ENCODE measurements around the gene ARHGEF9. TPM values are rescaled to one million over a fixed set of nuclear protein-coding genes. Genes with fewer than 3 reads are reported as not detected.

The ARHGEF9 gene
- total RNA-seq, 6 donors from 2014 or later: 11.7 to 43.0 (median 17.9) TPM

DNA sequence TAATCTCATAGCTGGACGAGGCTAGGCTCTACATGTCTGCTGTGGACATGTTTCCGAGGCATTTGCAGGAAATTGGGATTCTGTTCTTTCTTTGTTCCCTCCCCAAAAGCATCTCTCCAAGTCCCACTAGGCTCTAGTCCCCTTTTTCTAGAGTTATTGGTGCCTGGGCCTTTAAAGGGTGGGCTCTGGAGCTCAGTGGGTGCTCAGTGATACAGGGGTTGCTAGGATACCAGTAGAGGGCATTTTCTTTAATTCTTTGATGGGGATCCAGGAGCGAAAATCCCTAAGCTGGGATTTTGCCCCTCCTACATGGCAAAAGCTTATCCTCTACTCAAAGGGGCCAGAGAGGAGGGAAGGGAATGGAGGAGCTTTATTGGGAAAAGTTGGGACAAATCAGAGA, 34.2 kb downstream of the ARHGEF9 start:
- no peak for ATAC-seq (ENCODE audit: low FRiP score in 2 of 2)
- DNase-seq: no peak
- H3K4me1 ChIP-seq: peaks cover 0 to 6% (median 4%) of the 10 kb centered on the region in 4 donors
- no peaks in the 10 kb centered on the region for H3K9me3 ChIP-seq
- TF ChIP-seq POLR2A (IDR thresholded peaks at IDR 0.05) (no peak), POLR2AphosphoS5 (IDR thresholded peaks at IDR 0.05) (no peak), EP300 (IDR thresholded peaks at IDR 0.05) (no peak)
- TF ChIP-seq, protein P1, sequence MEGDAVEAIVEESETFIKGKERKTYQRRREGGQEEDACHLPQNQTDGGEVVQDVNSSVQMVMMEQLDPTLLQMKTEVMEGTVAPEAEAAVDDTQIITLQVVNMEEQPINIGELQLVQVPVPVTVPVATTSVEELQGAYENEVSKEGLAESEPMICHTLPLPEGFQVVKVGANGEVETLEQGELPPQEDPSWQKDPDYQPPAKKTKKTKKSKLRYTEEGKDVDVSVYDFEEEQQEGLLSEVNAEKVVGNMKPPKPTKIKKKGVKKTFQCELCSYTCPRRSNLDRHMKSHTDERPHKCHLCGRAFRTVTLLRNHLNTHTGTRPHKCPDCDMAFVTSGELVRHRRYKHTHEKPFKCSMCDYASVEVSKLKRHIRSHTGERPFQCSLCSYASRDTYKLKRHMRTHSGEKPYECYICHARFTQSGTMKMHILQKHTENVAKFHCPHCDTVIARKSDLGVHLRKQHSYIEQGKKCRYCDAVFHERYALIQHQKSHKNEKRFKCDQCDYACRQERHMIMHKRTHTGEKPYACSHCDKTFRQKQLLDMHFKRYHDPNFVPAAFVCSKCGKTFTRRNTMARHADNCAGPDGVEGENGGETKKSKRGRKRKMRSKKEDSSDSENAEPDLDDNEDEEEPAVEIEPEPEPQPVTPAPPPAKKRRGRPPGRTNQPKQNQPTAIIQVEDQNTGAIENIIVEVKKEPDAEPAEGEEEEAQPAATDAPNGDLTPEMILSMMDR (IDR thresholded peaks at IDR 0.05): no peak
- 59 to 79% methylated on average over 3 of the region's 3 CpGs for WGBS, 2 donors
- no peaks in the 10 kb centered on the region for H3K27me3 ChIP-seq
- H3K27ac ChIP-seq: no peak overlapping the region
- H3K36me3 ChIP-seq: no peaks in the 10 kb centered on the region
- no peak overlapping the region for H3K4me3 ChIP-seq

DNA sequence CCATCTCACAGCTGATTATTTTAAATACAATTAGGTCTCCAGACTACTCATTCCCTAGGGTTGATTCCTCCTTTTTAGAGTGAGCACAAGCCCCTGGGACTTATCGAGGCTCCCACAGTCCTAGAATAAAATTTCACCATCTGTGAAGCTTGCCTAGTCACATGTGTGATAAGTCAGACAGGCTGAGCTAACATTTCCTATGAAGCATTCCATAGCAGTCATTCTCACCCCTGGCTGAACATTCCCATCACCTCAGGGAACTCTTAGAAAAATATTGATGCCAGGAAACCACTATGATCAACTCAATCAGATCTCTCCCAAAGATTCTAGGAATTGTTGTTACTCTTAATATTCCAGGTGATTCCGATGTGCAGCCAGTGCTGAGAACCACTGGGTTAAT, 37.7 kb downstream of the ARHGEF9 start:
- H3K27ac ChIP-seq: no peak overlapping the region
- ATAC-seq (ENCODE audit: low FRiP score in 2 of 2): no peak
- DNase-seq: no peak
- peaks cover 0 to 4% (median 1%) of the 10 kb centered on the region in 4 donors for H3K4me1 ChIP-seq
- H3K4me3 ChIP-seq: no peak overlapping the region
- H3K9me3 ChIP-seq: no peaks in the 10 kb centered on the region
- no peaks in the 10 kb centered on the region for H3K27me3 ChIP-seq
- no peaks in the 10 kb centered on the region for H3K36me3 ChIP-seq
- no peak for TF ChIP-seq EP300 (IDR thresholded peaks at IDR 0.05)
- TF ChIP-seq, protein P1 (IDR thresholded peaks at IDR 0.05): no peak
- WGBS, 2 donors: 45 to 51% methylated on average over 2 of the region's 2 CpGs

DNA sequence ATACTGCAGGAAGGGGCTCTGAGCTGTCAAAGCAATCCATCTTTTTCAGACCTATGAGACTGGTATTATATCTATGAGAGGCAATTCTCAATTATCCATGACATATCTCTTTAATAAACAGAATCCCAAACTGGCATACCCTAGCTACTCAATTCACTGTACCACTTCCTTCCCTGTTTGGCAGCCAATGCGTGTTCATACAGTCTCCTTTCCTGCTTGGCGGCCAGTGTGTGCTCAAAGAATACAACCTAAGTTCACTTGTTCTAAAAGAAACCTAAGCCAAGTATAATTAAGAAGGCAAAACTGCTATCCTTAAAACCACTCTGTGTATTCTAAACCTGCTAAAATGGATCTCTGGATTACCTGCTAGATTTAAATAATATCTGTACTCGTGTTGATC, 38.3 kb downstream of the ARHGEF9 start:
- no peak overlapping the region for H3K4me3 ChIP-seq
- DNase-seq: no peak
- ATAC-seq (ENCODE audit: low FRiP score in 2 of 2): no peak
- no peaks in the 10 kb centered on the region for H3K9me3 ChIP-seq
- peaks cover 0 to 4% (median 1%) of the 10 kb centered on the region in 4 donors for H3K4me1 ChIP-seq
- H3K27me3 ChIP-seq: no peaks in the 10 kb centered on the region
- no peak overlapping the region for H3K27ac ChIP-seq
- H3K36me3 ChIP-seq: no peaks in the 10 kb centered on the region
- 38 to 51% methylated on average over 3 of the region's 3 CpGs for WGBS, 2 donors
- TF ChIP-seq EP300 (IDR thresholded peaks at IDR 0.05): no peak

DNA sequence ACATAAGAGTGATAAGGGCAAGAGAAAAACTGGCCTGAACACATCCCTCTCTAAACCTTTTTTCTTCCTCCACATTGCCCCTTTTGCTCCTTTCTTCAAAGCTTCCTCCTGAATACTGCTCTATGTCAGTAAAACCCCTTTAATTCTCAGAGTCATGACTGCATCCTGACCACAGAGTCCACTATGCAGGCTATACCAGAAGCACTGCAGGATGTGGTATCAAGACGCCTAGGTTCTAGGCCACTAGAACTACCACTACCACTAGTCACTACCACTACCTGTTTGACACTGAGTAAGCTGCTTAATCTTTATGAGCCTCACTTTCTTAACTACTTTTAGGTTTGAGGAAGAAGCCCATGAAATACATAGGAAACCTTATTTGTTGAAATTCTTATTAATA, 38.7 kb downstream of the ARHGEF9 start:
- TF ChIP-seq, protein P1 (IDR thresholded peaks at IDR 0.05): no peak
- no peak for TF ChIP-seq EP300 (IDR thresholded peaks at IDR 0.05)
- TF ChIP-seq POLR2AphosphoS5 (IDR thresholded peaks at IDR 0.05): no peak
- TF ChIP-seq POLR2A (IDR thresholded peaks at IDR 0.05): no peak
- Histone ChIP-seq H3K27ac (no peak overlapping the region), H3K27me3 (no peaks in the 10 kb centered on the region), H3K9me3 (no peaks in the 10 kb centered on the region), H3K4me3 (no peak overlapping the region), H3K36me3 (no peaks in the 10 kb centered on the region), H3K4me1 (peaks cover 0 to 4% (median 1%) of the 10 kb centered on the region in 4 donors)
- ATAC-seq (ENCODE audit: low FRiP score in 2 of 2) (no peak), DNase-seq (no peak)
- WGBS, 2 donors: 60 to 67% methylated on average over 1 of the region's 1 CpG

DNA sequence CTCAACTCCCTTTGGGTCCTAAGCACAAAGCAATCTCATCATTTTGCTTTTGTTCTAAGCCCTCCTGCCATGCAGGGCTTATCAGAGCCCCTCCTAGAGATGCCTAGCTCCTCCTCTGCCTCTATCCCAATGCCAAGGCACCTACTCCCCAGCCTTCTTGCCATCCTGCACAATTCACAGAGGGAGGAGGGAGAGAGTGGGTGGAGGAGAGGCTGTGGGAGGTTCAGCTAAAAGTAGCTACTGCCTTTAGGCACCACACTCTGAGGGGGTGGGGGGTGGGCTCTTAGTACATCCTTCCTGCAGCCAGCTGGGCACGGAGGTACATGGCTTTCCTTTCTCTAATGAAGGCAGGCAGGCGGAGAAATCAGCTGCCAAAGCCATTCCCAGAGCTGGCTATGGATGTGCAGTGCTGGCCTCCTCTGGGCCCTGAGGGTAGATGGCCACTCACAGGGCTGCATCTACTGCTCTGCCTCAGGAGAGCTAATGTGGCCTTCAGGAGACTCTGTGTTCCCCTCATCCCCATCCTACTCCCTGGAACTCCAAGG, 40.1 kb downstream of the ARHGEF9 start:
- H3K4me3 ChIP-seq: no peak overlapping the region
- no peaks in the 10 kb centered on the region for H3K27me3 ChIP-seq
- WGBS, 2 donors: 57 to 67% methylated on average over 2 of the region's 2 CpGs
- H3K9me3 ChIP-seq: no peaks in the 10 kb centered on the region
- no peaks in the 10 kb centered on the region for H3K36me3 ChIP-seq
- ATAC-seq (ENCODE audit: low FRiP score in 2 of 2) (no peak), DNase-seq (no peak)
- TF ChIP-seq EP300 (IDR thresholded peaks at IDR 0.05) (no peak), POLR2AphosphoS5 (IDR thresholded peaks at IDR 0.05) (no peak)
- TF ChIP-seq, protein P1 (IDR thresholded peaks at IDR 0.05): no peak
- H3K27ac ChIP-seq: no peak overlapping the region
- peaks cover 0 to 4% (median 1%) of the 10 kb centered on the region in 4 donors for H3K4me1 ChIP-seq

Data from upper lobe of left lung (tissue), 6 donors.